Daoy (cell line): ENCODE measurements around the gene C1R. TPM values are rescaled to one million over a fixed set of nuclear protein-coding genes. Genes with fewer than 3 reads are reported as not detected.
"Not testable (repeated sequence)": the region's sequence is repeated elsewhere in the genome, so short reads cannot be mapped to it uniquely, and the experiment has no call there.

ENCODE experiments used
- DNase-seq: peaks from one replicate; pipeline ENCODE4 v3.0.0-alpha.2; 2015; ENCODE audit warnings: low read depth
- total RNA-seq: library from RNA; depleted of rRNA; stranded (reverse); fragments of >200 nt; shearing (Covaris generic); gene quantifications from 2 replicates; pipeline ENCODE4 v1.2.3, GENCODE V29; 2014

Gene C1R
- total RNA-seq, 1 experiment from 2014 or later, result 2.3 TPM

- no peak for DNase-seq
Measured at GRCh38 chr12:7120166-7120565, 27.9 kb upstream of the C1R start.

GRCh38 chr12:7118881-7119280, 26.6 kb upstream of the C1R start:
- DNase-seq, result no peak

- no peak for DNase-seq
Measured at GRCh38 chr12:7117670-7118069, 25.4 kb upstream of the C1R start.

GRCh38 chr12:7116916-7117315, 24.7 kb upstream of the C1R start:
- DNase-seq, result no peak

- no peak for DNase-seq
Measured at GRCh38 chr12:7116196-7116595, 24.0 kb upstream of the C1R start.

- DNase-seq, result no peak
Measured at GRCh38 chr12:7114851-7115250, 22.6 kb upstream of the C1R start.

GRCh38 chr12:7114008-7114407, 21.8 kb upstream of the C1R start:
- DNase-seq, result no peak

- peak; percentile 35 for DNase-seq
Measured at GRCh38 chr12:7113389-7113871, 21.2 kb upstream of the C1R start.

- no peak for DNase-seq
Measured at GRCh38 chr12:7112041-7112440, 19.8 kb upstream of the C1R start.

GRCh38 chr12:7110661-7111060, 18.4 kb upstream of the C1R start:
- no peak for DNase-seq

- no peak for DNase-seq
Measured at GRCh38 chr12:7109572-7109920, 17.3 kb upstream of the C1R start.

GRCh38 chr12:7108796-7109571, 16.7 kb upstream of the C1R start, which contains the start of gene C1RL:
Gene C1RL (minus strand): TSS chr12:7109214. CDS start chr12:7109180, 34 bp downstream.
- peak; percentile 83 for DNase-seq

GRCh38 chr12:7108003-7108795, 16.0 kb upstream of the C1R start:
- DNase-seq, result peak; percentile 81

- DNase-seq, result no peak
Measured at GRCh38 chr12:7107636-7108002, 15.4 kb upstream of the C1R start.

GRCh38 chr12:7107181-7107580, 14.9 kb upstream of the C1R start:
- not testable (repeated sequence) for DNase-seq

- no peak for DNase-seq
Measured at GRCh38 chr12:7106082-7106481, 13.8 kb upstream of the C1R start.

GRCh38 chr12:7103837-7104584, 11.8 kb upstream of the C1R start:
- DNase-seq, result no peak

- DNase-seq, result no peak
Measured at GRCh38 chr12:7102582-7102981, 10.3 kb upstream of the C1R start.

- no peak for DNase-seq
Measured at GRCh38 chr12:7101694-7102131, 9.5 kb upstream of the C1R start.

GRCh38 chr12:7101047-7101693, 8.9 kb upstream of the C1R start:
- no peak for DNase-seq

- DNase-seq, result no peak
Measured at GRCh38 chr12:7100239-7100638, 8.0 kb upstream of the C1R start.
